Pons (tissue), 1 donor: ENCODE results near the gene SH3BGRL.
"Not testable (repeated sequence)": the region's sequence is repeated elsewhere in the genome, so short reads cannot be mapped to it uniquely, and the experiment has no call there.

ENCODE experiments used
- DNase-seq: peaks from one replicate; pipeline ENCODE4 v3.0.0-alpha.2; 2016; ENCODE audit warnings: low spot score

The SH3BGRL gene

DNA sequence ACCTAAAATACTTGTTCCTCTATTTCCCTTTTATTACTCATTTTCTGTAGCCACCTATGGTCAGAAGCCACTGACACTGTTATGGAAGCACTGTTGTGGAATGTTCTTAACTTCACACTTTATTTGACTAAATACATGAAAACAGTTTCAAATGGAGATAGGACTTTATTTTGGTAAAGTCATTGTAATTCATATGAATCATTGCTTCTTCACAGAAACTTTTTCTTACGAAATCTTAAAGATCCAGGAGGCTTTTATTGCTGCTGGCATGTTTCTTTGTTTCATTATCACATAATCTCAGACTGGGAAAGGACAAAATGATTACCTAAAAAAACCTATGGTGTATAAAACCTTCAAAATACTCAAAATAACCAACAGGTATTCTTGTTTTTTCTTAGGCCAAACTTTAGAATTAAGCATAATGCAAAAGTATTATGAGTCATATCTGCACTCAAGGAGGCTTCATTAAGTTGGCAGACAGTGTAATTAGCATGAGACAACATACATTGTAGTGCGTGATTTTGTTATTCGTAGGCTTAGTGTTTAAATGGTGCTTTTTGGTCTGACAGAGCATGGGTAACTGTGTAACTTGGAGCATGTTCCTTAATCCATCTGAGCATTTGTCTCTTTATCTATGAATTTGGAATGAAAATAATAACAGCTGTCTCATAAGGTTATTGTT lies 58.0 kb downstream of the SH3BGRL start:
- no peak for DNase-seq

DNA sequence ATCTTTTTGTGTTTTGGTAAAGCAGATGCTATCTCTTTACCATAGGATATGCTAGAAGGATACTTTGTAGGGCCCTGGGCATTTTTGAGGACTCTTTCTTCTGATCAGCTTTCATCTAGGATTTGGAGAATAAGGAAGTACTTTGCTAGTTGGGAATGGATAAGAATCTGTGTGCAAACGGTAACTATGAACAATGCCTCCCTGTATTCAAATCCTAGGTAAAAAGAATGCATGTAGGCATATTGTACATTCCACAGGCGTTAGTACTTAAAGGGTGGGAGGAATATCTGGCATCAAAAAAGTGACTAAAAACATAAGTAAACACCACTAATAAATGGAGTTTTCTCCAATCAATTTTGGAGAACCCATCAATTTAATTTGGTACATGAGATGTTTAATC lies 59.7 kb downstream of the SH3BGRL start:
- DNase-seq, result no peak

DNA sequence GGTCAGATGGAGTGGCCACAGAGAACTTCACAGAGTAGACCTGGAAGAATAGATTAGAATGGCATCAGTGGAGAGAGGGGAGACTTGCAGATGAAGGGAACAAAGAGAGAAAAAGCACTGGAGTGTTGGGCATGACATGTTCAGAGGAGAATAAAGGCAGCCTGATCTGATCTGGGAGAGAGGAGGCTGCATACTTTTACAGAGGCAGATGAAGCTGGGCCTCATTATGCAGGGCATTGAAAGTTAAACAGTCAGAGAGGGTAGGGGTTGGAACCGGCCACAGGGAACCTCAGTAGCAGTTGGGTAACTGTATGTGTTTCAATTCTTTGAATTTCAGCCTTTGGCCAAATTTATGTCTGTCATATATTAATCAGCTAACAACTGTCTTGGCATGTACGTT lies 61.2 kb downstream of the SH3BGRL start:
- no peak for DNase-seq

DNA sequence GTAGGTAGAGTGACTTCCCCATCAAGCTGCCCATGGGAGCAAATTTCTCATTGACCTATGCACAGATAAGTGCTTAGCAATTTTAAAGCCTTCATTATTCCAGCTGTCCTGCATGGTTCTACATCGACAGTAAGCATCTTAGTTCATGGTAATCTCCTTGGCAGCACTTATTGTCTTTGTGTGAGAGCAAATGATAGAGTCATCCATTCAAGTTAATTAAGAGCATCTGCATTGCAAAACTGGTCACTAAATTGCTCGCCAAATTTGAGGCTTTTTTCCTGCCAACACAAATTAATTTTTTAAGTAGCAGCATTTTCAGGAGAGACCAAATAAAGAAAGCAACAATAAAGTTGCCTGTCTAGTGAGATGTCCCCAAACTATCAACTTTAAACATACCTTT lies 76.7 kb downstream of the SH3BGRL start:
- DNase-seq, result no peak

DNA sequence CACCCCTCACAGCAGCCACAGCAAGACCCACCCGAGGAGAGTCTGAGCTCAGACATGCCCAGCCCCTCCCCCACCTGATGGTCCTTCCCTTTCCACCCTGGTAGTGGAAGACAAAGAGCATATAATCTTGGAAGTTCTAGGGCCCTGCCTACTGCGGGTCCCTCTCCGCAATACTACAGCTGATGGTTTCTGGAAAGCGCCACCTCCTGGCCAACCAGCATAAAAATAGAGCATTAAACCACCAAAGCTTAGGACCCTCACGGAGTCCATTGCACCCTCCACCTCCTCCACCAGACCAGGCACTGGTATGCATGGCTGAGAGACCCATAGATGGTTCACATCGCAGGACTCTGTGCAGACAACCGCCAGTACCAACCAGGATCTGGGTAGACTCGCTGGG lies 78.2 kb downstream of the SH3BGRL start:
- DNase-seq, result no peak

DNA sequence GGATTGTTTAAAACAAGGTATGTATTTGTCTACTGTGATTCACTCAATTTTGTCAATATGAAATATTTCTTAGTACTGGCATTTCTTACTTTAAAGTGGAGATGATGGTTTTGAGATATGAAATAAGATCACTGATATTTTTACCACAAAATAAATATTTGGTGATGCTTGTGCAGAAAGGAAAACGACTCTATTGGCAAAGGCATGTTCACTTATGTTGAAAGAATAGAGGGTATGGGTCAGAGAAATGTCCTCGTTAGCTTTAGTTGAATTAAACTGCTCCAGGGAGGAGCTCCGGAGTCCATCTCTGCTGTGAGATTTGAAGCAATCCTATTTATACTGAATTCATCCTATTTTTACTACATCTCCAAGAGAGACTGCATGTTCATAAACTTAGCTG lies 84.2 kb downstream of the SH3BGRL start:
- DNase-seq, result no peak

DNA sequence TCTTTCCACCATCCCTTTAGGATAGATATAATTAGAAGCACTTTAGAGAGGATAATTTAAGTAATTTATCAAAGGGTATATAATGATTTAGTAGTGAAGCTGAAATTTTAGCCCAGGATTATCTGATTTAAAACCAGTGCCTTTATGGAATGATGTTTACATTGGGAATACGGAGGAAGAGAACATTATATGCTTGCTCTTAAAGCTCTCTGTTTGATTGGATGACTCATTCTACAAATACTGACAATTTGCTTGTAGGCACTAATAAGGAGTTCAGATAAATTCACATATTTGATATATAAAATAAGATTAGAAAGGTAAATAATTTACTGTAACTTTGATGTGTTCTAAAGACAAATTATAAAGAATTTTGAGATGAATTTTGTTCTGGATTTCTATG lies 84.7 kb downstream of the SH3BGRL start:
- DNase-seq, result no peak

DNA sequence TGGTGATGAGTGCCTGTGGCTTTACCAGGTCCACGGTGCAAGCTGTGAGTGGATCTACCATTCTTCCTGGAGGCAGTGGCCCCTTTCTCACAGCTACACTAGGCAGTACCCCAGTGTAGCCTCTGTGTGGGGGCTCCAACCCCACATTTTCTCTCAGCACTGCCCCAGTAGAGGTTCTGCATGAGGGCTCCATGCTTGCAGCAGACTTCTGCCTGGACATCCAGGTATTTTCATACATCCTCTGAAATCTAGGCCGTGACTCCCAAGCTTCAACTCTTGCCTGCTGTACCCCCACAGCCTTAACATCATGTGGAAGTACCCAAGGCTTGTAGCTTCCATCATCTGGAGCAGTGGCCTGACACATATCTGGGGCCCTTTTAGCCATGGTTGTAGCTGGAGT lies 90.1 kb downstream of the SH3BGRL start:
- DNase-seq, result no peak

DNA sequence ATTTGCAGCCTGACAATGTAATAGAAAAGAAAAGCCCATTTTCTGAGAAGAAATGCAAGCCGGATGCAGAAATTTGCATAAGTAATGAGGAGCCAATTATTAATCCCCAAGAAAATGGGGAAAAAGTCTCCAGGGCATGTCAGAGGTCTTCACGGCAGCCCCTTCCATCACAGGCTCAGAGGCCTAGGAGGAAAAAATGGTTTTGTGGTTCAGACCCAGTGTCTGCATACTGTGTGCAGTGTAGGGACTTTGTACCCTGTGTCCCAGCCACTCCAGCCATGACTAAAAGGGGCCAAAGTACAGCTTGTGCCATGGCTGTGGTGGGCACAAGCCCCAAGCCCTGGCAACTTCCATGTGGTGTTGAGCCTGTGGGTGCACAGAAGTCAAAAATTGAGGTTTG lies 92.2 kb downstream of the SH3BGRL start:
- DNase-seq, result no peak

DNA sequence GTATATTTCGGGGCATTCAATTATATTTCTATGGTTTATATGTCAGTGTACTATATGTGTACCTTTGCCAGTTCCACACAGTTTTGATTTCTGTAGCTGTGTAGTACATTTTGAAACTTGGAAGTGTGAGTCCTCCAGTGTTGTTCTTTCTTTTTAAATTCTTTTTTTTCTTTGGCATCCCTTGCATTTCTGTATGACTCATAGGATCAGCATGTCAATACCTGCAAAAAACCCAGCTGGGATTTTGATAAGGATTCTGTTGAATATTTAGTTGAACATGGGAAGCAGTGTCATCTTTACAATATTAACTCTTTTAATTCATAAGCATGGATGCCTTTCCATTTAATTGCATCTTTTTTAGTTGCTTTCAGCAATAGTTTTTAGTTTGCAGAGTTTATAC lies 100.0 kb downstream of the SH3BGRL start:
- no peak for DNase-seq

DNA sequence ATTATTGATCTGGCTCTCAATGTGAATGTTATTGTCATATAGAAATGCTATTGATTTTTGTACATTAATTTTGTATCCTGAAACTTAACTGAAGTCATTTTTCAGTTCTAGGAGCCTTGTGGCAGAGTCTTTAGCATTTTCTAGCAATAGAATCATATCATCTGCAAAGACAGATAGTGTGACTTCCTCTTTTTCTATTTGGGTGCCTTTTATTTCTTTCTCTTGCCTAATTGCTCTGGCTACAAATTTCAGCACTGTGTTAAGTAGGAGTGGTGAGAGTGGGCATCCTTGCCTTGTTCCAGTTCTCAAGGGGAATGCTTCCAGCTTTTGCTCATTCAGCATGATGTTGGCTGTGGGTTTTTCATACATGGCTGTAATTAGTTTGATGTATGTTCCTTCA lies 102.7 kb downstream of the SH3BGRL start:
- no peak for DNase-seq

DNA sequence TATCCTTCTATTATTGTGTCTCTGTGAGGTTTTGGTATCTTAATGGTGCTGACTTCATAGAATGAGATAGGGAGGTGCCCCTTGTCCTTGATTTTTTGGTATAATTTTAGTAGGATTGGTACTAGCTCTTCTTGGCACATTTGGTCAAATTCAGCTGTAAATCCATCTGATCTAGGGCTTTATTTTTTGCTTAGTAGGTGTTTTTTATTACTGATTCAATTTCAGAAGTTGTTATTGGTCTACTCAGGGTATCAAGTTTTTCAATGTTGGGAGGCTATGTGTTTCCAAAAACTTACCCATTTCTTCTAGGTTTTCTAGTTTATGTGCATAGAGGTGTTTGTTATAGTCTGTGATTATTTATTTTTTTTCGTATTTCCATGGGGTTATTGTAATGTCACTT lies 103.3 kb downstream of the SH3BGRL start:
- DNase-seq, result no peak

DNA sequence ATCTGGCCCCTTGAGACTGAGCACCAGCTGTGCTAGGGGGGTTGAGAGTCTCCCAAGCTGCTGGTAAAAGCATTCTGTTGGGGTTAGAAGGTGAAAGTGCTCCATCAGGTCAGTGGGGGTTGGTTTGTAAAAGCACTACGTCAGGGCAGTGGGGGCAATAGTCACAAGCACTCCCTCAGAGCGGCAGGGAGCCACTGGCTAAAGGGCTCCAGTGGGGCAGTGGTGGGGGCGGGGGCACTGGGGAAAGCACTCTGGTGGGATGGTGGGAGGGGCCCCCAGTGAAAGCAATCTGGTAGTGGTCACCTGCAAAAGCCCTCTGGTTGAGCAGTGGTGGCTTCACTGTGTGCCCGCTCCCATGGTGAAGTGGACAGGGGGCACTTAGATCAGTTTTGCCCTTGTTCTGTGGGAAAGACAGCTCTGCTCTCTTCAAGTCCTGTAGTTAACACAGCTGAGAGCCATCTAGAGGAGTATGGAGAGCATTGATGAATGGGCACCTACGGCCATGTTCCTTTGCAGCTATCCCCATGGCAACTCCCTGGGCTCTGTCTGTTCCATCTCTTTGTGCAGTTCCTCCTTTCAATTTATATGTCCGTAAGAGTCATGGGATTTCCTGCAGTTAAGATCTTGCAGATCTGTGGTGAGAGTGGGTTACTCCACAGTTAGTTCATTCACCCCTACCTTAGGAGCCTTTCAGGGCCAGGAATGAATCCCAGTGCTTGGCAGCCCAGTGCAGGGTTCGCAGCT lies 106.4 kb downstream of the SH3BGRL start:
- DNase-seq, result no peak

DNA sequence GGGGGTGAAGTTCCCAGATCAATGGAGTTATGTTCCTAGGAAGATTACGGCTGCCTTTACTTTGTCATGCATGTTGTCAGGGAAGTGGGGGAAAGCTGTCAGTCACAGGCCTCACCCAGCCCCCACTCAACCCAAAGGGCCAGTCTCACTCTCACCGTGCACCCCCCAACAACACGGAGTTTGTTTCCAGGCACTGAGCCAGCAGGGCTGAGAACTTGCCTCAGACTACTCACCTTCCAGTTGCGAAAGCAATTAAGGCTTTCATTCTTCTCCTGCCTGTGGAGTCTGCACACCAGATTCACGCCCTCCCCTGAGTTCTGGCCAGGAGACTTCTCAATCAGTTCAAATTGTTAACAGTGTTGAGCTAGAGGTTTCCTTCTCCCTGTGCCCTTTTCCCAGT lies 114.3 kb downstream of the SH3BGRL start:
- no peak for DNase-seq

DNA sequence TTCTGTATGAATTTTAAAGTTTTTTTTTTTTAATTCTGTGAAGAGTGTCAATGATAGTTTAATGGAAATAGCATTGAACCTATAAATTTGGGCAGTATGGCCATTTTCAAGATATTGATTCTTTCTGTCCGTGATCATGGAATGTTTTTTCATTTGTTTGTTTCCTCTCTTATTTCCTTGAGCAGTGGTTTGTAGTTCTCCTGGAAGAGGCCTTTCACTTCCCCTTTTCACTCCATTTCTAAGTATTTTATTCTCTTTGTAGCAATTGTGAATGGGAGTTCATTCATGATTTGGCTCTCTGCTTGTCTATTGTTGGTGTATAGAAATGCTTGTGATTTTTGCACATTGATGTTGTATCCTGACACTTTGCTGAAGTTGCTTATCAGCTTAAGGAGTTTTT lies 129.8 kb downstream of the SH3BGRL start:
- DNase-seq, result not testable (repeated sequence)

DNA sequence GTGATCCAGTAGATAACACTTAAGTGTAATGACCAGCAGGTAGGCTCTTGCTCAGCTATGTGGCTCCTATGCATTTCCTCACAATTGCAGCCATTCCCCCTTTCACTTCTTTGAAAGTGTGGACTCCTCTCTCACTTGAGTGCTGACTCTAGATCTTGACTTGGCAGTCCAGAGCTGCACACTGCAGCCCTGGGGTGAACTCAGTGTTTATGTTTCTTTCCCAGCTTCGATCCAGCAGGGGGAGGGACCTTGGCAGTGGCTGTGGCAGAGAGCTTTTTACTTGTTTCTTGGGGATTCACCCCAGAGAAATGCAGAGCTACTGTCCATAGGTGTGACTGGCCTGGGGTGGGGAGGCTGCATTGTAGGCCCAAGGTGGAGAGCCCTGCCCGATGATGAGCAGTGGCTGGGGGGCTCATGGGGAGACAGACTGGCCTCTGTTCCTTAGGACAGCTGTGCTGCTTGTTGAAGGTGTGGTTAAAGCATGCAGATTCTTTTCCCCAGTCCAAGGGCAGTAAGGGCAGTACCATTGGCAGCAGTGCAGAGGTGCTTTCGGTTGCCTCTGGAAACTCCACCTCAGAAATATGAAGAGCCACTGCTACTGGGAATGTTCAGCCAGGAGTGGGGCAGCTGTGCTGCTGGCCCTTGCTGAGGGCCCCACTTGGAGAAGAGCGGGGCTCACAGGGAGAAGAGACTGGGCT lies 134.7 kb downstream of the SH3BGRL start:
- DNase-seq, result no peak

DNA sequence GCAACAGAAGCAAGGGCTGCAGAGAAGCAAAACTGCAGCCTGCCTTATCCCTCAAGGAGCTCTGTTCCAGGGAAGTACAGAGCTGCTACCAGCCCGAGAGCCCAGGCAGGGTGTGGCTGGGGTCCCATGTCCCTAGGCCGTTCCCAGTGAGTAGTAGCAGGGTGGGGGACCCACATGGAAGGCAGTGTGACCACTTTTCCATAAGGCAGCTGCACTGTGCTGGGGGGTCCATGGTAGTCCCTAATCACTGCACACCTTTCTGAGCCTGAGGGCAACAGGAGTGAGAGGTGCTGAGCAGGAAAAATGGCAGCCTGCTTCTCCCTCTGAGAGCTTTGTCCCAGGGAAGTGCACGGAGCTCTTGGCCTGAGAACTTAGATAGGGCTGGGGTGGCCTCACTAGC lies 135.9 kb downstream of the SH3BGRL start:
- no peak for DNase-seq

DNA sequence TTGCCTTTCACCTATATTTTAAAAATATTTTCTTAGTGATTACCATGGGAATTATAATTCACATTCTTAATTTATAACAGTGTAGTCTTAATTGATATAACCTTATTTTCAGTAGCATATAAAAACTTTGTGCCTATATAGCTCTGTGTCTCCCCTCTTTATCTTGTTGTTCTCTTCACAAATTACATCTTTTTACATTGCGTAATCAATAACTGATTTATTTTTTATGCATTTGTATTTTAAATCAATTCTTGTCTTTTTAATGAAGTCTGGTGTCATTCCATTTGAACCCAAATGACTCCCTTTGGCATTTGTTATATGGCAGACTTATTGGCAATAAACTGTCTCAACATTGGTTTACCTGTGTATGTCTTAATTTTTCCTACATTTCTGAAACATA lies 137.0 kb downstream of the SH3BGRL start:
- DNase-seq, result no peak

DNA sequence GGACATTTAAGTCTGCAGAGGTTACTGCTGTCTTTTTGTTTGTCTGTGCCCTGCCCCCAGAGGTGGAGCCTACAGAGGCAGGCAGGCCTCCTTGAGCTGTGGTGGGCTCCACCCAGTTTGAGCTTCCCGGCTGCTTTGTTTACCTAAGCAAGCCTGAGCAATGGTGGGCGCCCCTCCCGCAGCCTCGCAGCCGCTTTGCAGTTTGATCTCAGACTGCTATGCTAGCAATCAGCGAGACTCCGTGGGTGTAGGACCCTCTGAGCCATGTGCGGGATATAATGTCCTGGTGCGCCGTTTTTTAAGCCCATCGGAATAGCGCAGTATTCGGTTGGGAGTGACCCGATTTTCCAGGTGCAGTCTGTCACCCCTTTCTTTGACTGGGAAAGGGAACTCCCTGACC lies 143.4 kb downstream of the SH3BGRL start:
- not testable (repeated sequence) for DNase-seq
